ENCODE data around the gene EDN2.

EDN2 gene

DNA sequence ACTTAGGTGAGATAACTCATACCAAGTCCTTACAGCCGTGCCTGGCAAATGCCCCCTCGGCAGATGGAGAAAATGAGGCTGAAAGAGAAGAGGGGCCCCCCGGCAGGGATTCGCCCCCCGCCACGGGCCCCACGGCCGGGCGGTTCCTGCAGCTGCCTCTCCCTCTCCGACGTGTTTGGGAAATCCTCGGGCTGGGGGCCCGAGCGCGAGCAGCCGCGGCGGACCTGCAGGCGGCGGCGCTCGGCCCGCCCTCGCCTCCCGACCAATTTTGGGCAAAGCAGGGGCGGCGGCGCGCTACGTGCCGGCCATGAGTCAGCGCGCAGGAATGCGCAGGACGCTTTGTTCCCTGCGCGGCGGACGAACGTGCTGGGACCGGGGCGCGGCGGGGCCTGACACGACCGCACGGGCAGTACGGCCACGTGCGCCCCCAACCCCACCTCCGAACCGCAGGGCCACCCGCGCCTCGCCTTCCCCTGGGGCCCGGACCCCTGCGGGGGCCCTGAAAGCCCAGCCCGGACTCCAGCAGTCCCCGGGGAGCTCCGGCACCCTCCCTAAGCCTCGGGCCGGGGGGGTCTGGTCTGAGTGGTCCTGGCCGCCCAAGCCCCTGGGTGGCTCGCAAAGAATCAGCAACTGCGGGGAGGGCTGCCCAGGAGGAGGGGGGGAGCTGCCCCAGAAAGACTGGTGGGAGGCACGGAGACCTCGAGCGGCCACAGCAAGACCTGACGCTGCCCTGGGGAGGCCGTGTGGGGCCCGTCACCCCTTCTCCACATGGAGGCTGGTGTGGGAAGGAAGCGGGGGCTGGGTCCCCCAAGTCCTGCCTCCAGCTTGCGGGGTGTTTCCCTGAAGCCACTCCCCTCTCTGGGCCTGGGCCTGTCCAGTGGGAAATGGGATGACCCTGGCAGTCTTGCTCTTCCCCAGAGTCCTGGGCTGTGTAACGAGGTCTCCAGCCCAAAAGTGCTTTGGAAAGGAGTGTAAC lies 11.9 kb upstream of the EDN2 start:
- peak overlapping the region; percentile 20 for H3K4me3 ChIP-seq (ENCODE audit: low read depth, low read length)
- TF ChIP-seq, protein P1, sequence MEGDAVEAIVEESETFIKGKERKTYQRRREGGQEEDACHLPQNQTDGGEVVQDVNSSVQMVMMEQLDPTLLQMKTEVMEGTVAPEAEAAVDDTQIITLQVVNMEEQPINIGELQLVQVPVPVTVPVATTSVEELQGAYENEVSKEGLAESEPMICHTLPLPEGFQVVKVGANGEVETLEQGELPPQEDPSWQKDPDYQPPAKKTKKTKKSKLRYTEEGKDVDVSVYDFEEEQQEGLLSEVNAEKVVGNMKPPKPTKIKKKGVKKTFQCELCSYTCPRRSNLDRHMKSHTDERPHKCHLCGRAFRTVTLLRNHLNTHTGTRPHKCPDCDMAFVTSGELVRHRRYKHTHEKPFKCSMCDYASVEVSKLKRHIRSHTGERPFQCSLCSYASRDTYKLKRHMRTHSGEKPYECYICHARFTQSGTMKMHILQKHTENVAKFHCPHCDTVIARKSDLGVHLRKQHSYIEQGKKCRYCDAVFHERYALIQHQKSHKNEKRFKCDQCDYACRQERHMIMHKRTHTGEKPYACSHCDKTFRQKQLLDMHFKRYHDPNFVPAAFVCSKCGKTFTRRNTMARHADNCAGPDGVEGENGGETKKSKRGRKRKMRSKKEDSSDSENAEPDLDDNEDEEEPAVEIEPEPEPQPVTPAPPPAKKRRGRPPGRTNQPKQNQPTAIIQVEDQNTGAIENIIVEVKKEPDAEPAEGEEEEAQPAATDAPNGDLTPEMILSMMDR (IDR thresholded peaks at IDR 0.05; ENCODE audit: low read depth, low read length, missing control alignments) = peak; percentile 1
- no peak for DNase-seq (ENCODE audit: low read depth)

DNA sequence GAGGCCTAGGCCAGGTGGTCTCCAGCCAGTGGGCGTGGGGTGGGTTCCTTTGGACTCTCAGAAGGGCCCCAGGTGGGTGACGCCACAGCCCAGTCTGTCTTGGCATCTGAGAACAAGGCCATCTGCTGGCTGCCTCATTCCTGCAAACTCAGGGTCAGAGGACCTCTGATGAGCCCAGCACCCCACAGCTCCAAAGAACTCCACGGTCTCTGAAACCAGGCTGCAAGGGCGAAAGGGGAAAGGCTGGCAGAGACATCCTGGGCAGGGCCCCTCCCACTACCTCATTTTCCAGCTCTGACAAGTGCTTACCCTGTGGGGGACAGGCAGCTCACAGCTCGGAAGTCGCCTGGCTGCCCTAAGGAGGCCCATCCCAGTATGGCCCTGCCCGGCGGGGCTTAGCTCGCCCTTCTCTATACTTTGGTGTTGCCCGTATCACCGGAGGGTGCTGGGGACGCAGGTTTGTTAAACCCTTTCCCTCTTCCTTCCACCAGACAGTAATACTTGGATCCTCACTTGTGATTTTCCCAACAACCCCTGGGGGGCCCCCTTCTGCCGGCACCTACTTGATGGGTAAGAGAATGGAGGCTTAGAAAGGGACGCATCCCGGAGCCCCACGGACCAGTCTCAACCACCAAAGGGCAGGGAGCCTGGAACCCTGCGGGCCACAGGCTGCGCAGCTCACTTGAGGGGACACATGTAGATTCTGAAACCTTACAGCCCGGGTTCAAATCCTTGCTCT lies 10.9 kb upstream of the EDN2 start:
- no peak overlapping the region for H3K4me3 ChIP-seq (ENCODE audit: low read depth, low read length)
- no peak for DNase-seq (ENCODE audit: low read depth)
- TF ChIP-seq, protein P1 (IDR thresholded peaks at IDR 0.05; ENCODE audit: low read depth, low read length, missing control alignments) = peak; percentile 12

DNA sequence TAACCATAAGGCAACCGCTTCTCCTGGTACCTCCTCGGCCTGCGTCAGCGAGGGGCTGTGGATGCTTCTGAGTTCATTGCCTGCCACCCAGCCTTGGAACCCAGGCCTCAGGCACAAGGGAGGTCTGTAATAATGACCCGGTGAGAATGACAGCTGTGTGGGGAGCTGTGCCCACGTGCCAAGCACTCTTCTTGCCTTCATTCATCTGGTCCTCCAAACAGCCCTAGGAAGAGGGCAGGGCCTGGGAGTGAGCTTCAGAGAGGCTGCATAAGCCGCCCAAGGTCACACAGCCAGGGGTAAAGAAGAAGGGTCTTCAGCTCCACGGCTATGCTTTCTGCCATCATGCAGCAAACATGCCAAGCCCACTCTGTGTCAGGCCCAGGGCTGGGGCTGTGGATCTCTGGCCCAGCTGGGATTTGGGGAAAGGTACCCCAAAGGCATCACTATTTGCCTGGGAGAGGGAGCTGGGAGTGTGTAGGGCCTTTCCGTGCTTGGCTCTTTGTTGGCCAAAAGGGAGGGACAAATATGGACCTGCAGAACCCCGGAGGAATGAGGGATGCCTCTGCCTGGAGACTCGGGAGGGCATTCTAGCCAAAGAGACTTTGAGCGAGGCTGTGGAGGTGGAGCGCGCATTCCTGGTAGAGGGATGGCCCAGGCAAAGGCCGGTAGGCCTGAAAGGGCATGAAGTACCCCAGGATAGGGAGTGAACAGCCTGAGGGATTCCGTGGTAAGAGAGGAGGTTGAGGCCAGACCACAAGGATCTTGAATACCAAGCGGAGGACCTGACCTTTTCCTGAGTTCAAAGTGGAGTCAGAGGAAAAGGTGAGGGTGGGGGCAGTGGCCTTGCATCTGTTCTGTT lies 10.1 kb upstream of the EDN2 start:
- DNase-seq (ENCODE audit: low read depth) = no peak
- TF ChIP-seq, protein P1 (IDR thresholded peaks at IDR 0.05; ENCODE audit: low read depth, low read length, missing control alignments) = no peak
- no peak overlapping the region for H3K4me3 ChIP-seq (ENCODE audit: low read depth, low read length)

DNA sequence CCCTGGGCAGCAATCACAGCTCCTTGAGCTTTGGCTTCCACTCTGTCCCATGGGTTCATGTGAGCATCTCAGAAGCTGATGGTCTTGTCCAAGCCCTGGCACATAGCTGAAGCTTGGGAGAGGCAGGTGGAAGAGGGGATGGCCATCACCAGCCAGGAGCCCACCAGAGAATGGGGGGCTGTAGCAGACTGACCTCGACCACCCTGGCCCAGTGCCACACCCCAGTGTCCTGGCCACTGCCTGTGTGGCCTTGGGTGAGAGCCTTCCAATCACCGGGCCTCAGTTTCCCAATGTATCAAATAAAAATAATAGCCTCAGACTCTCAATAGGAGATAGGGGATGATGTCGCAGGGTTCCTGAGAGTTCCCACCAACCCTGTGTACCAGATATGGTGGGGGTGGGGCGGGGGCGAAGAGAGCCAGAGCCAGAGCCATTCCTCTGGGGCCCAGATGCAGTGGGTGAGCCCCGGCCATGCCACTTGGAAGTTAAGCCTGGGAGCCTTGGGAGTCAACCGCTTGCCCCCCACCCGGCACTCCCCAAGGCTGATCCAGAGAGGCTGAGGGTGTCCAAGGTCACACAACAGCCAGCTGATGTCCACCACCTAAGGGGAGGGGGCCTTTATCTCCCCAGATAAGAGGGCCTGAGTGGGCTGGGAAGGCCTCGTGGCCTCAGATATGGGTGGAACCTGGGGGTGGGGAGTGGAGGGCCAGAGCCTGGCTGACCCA lies 9.3 kb upstream of the EDN2 start:
- TF ChIP-seq, protein P1 (IDR thresholded peaks at IDR 0.05; ENCODE audit: low read depth, low read length, missing control alignments) = no peak
- no peak overlapping the region for H3K4me3 ChIP-seq (ENCODE audit: low read depth, low read length)
- DNase-seq (ENCODE audit: low read depth) = no peak

DNA sequence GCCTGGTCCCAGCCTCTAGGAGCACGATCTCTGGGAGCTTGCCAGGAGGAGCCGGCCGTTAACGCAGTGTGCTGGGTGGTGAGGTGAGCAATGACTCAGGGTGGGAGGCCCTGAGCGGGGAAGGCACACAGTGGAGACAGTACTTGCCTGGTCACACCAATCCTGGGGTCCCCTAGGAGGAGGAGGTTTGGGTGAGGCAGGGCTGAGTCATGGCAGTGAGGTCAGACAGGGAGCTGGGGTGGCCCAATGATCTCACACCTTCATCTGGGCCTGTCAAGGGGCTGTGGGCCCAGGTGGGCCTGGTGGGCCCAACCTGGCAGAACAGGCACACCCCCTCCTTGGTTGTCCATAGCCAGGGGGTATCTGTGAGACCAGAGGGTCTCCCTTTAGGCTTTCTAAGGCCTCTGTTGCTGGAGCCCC lies 8.6 kb upstream of the EDN2 start:
- no peak overlapping the region for H3K4me3 ChIP-seq (ENCODE audit: low read depth, low read length)
- TF ChIP-seq, protein P1 (IDR thresholded peaks at IDR 0.05; ENCODE audit: low read depth, low read length, missing control alignments) = no peak
- DNase-seq (ENCODE audit: low read depth) = no peak

DNA sequence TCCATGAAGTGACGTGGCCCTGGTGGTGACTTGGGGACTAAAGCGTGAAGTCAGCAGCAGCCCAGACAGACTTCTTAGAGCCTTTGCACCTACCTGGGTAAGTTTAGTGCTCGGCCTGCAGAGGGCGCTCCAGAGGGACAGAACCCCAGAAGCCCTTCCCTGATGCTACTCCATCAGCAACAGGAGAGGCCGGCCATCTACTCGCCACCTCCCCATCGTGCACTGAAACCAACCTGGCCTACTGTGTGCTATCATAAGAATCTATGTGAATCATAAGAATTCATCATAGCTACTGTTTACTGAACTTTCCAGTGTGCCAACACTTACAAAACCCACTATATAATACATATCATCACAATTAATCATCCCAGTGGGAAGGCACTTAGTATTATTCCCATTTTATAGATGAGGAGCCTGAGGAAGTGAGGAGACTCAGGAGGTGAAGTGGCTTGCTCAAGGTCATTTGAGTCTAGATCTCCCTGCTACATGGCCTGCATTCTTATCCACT lies 7.9 kb upstream of the EDN2 start:
- TF ChIP-seq, protein P1 (IDR thresholded peaks at IDR 0.05; ENCODE audit: low read depth, low read length, missing control alignments) = peak; percentile 84
- no peak for DNase-seq (ENCODE audit: low read depth)
- no peak overlapping the region for H3K4me3 ChIP-seq (ENCODE audit: low read depth, low read length)
